ENCODE results near the gene MAD1L1. TPM values are rescaled to one million over a fixed set of nuclear protein-coding genes. Genes with fewer than 3 reads are reported as not detected.

MAD1L1 gene
- total and polyA plus RNA-seq, 2 of the 8 experiments (the other 6 are each of a cell fraction or from before 2014, with no cell fraction given): 40.4 to 44.6 TPM

DNA sequence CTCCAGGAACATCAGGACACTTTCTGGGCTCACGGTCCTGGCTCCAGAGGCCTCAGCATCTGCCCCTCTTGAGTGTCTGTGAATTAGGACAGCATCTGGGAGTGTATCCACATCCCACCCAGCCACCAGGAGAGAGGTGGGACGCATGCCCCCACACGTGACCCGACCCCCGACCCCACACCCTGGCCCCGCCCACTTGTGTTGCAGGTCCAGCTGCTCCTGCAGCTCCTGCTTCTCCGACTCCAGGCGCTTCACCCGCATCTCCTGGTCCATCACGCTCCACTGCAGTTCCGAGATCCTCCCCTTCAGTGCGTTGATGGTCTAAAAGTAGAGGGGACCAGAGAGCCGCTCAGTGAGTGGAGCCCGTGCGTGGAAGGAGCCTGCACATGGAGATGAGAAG is 13.6 kb downstream of the MAD1L1 start:
- 90% methylated on average over 15 of the region's 15 CpGs; no CpG with 5 or more reads in 1 of the 2 experiments for WGBS, 2 experiments (ENCODE audit: extremely low coverage in 1 of 2, insufficient coverage in 1 of 2, insufficient read length in 1 of 2, insufficient replicate concordance in 2 of 2, low coverage in 1 of 2, low lambda C conversion rate in 2 of 2, missing lambda C conversion rate in 1 of 2)
- Histone ChIP-seq H3K4me2 (ENCODE audit: insufficient read depth in 1 of 2, low read depth in 2 of 2, low read length in 2 of 2) (no peak overlapping the region), H4K8ac (ENCODE audit: extremely low read depth, insufficient read depth, low read length) (no peak overlapping the region), H2BK12ac (ENCODE audit: low read depth, low read length) (no peak overlapping the region), H2AFZ (ENCODE audit: low read length) (no peak overlapping the region), H3K27ac (ENCODE audit: low read depth, low read length) (no peak overlapping the region), H3K14ac (ENCODE audit: insufficient read length) (no peak overlapping the region), H3K79me1 (ENCODE audit: low read depth, low read length) (peaks cover 11% of the 10 kb centered on the region), H3K27me3 (replicated peaks in 1 of 4; ENCODE audit: control insufficient read depth in 3 of 4, extremely low read depth in 1 of 4, insufficient read depth in 3 of 4, low read length in 3 of 4) (no peaks in the 10 kb centered on the region), H3K9me3 (ENCODE audit: insufficient read depth in 2 of 2, low read depth in 1 of 2, low read length in 1 of 2) (no peaks in the 10 kb centered on the region), H3K18ac (ENCODE audit: extremely low read depth, low read length) (no peak overlapping the region), H3K23ac (ENCODE audit: insufficient read length) (no peak overlapping the region), H4K20me1 (replicated peaks in 1 of 2; ENCODE audit: control insufficient read depth in 1 of 2, insufficient read depth in 2 of 2, low read length in 2 of 2) (peaks cover 4 to 24% of the 10 kb centered on the region in 2 experiments), H2BK120ac (replicated peaks; ENCODE audit: low read depth, low read length) (no peak overlapping the region), H3K36me3 (ENCODE audit: control insufficient read depth in 2 of 4, insufficient read depth in 4 of 4, low read length in 3 of 4) (peaks cover 19 to 55% (median 39%) of the 10 kb centered on the region in 4 experiments; a peak in 7 of 8 replicates), H3K4me3 (ENCODE audit: extremely low read depth in 1 of 4, insufficient read depth in 2 of 4, low read depth in 3 of 4, low read length in 4 of 4) (no peak overlapping the region), H2BK20ac (ENCODE audit: low read length) (no peak overlapping the region), H3K56ac (replicated peaks; ENCODE audit: insufficient read length, low read depth, low read length) (no peak overlapping the region), H2BK15ac (ENCODE audit: low read length) (no peak overlapping the region), H2BK5ac (ENCODE audit: low read depth, low read length) (no peak overlapping the region), H2AK5ac (ENCODE audit: low read depth, low read length) (no peak overlapping the region), H3K4me1 (replicated peaks in 1 of 4; ENCODE audit: control insufficient read depth in 3 of 4, insufficient read depth in 4 of 4, low read length in 3 of 4) (no peaks in the 10 kb centered on the region), H3K9ac (replicated peaks in 1 of 4; ENCODE audit: extremely low read depth in 1 of 4, low read depth in 3 of 4, low read length in 3 of 4) (no peak overlapping the region), H3K79me2 (ENCODE audit: control insufficient read depth in 1 of 2, insufficient read depth in 2 of 2, low read length in 2 of 2) (peaks cover 0 to 10% of the 10 kb centered on the region in 2 experiments; a peak in 3 of 4 replicates), H3K23me2 (ENCODE audit: low read depth, low read length) (no peaks in the 10 kb centered on the region), H4K91ac (replicated peaks; ENCODE audit: insufficient read length, low read length) (no peak overlapping the region), H3K4ac (replicated peaks; ENCODE audit: insufficient read length, low read depth, low read length) (no peak overlapping the region), H4K5ac (ENCODE audit: insufficient read length, low read depth, low read length) (no peak overlapping the region)
- no peak for FAIRE-seq
- ChIA-PET POLR2A (ENCODE audit: partially characterized antibody) (interaction anchor here (1.6 kb wide), 1 partner anchor 16 kb away, joined by 3 read pairs; no protein-coding TSS in a partner anchor), CTCF (ENCODE audit: partially characterized antibody) (no interaction called here)
- no peak for DNase-seq (ENCODE audit: low read depth in 1 of 2, low spot score in 2 of 2)
- TF ChIP-seq KDM5A (IDR thresholded peaks at IDR 0.05; ENCODE audit: low read length) (no peak), BCL11A (IDR thresholded peaks at IDR 0.05; ENCODE audit: low read depth in 2 of 2, low read length in 2 of 2) (no peak), TBP (IDR thresholded peaks at IDR 0.05; ENCODE audit: low read depth, low read length) (no peak), JUND (IDR thresholded peaks at IDR 0.05; ENCODE audit: low read length) (no peak), BACH1 (IDR thresholded peaks at IDR 0.05; ENCODE audit: low read length) (no peak), CBX8 (IDR thresholded peaks at IDR 0.05; ENCODE audit: borderline replicate concordance, low read depth, low read length) (no peak), YY1 (IDR thresholded peaks at IDR 0.05; ENCODE audit: low read depth, low read length) (no peak), POLR2AphosphoS5 (IDR thresholded peaks at IDR 0.05; ENCODE audit: low read depth, low read length) (no peak), NRF1 (IDR thresholded peaks at IDR 0.05; ENCODE audit: low read depth, low read length) (no peak), CHD2 (IDR thresholded peaks at IDR 0.05; ENCODE audit: low read length) (no peak), BRCA1 (IDR thresholded peaks at IDR 0.05; ENCODE audit: low read depth, low read length) (no peak), HDAC2 (IDR thresholded peaks at IDR 0.05; ENCODE audit: borderline replicate concordance in 1 of 2, low read depth in 2 of 2, low read length in 2 of 2) (no peak)
- TF ChIP-seq, protein P1, sequence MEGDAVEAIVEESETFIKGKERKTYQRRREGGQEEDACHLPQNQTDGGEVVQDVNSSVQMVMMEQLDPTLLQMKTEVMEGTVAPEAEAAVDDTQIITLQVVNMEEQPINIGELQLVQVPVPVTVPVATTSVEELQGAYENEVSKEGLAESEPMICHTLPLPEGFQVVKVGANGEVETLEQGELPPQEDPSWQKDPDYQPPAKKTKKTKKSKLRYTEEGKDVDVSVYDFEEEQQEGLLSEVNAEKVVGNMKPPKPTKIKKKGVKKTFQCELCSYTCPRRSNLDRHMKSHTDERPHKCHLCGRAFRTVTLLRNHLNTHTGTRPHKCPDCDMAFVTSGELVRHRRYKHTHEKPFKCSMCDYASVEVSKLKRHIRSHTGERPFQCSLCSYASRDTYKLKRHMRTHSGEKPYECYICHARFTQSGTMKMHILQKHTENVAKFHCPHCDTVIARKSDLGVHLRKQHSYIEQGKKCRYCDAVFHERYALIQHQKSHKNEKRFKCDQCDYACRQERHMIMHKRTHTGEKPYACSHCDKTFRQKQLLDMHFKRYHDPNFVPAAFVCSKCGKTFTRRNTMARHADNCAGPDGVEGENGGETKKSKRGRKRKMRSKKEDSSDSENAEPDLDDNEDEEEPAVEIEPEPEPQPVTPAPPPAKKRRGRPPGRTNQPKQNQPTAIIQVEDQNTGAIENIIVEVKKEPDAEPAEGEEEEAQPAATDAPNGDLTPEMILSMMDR (IDR thresholded peaks at IDR 0.05; ENCODE audit: control extremely low read depth in 1 of 3, insufficient read depth in 1 of 3, low read depth in 1 of 3, low read length in 3 of 3): no peak
